HG03442 (cell line): ENCODE results near the gene DBF4.
"Not testable (repeated sequence)": the region's sequence is repeated elsewhere in the genome, so short reads cannot be mapped to it uniquely, and the experiment has no call there.

Source experiments
- ATAC-seq: cut with Tn5 transposase; IDR thresholded peaks from one replicate; pipeline ENCODE4 v1.9.1; 2021; ENCODE audit warnings: mild to moderate bottlenecking, moderate library complexity; ENCODE audit not compliant: unreplicated experiment

DBF4 gene

GRCh38 chr7:87878208-87878735 is 2.0 kb downstream of the DBF4 start:
- ATAC-seq = no peak

GRCh38 chr7:87882151-87882937 is 6.1 kb downstream of the DBF4 start:
- ATAC-seq = no peak

DNA sequence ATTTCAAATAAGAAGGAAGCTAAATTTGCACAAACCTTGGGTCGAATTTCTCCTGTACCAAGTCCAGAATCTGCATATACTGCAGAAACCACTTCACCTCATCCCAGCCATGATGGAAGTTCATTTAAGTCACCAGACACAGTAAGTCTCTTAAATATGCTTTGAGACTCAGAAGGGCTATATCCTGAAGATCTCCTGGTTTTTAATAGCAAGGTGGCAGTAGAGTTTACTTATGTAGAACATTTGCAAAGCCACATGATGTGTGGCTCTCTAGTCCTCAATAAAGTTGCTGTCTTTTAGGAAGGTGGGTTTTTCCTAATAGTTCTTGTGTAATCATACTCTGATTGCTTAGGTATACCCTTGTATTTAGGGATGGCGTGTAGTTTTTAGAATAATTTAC is 8.7 kb downstream of the DBF4 start:
- no peak for ATAC-seq

- no peak for ATAC-seq
These were observed 10.6 kb downstream of the DBF4 start for GRCh38 chr7:87886875-87887274.

GRCh38 chr7:87895363-87895762 is 19.1 kb downstream of the DBF4 start:
- no peak for ATAC-seq

GRCh38 chr7:87899255-87899654 is 23.0 kb downstream of the DBF4 start:
- no peak for ATAC-seq

DNA sequence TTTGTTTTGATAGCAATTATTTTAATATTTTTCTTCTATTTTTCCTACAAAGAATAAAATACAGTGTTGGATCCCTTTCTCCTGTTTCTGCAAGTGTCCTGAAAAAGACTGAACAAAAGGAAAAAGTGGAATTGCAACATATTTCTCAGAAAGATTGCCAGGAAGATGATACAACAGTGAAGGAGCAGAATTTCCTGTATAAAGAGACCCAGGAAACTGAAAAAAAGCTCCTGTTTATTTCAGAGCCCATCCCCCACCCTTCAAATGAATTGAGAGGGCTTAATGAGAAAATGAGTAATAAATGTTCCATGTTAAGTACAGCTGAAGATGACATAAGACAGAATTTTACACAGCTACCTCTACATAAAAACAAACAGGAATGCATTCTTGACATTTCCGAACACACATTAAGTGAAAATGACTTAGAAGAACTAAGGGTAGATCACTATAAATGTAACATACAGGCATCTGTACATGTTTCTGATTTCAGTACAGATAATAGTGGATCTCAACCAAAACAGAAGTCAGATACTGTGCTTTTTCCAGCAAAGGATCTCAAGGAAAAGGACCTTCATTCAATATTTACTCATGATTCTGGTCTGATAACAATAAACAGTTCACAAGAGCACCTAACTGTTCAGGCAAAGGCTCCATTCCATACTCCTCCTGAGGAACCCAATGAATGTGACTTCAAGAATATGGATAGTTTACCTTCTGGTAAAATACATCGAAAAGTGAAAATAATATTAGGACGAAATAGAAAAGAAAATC is 31.0 kb downstream of the DBF4 start:
- not testable (repeated sequence) for ATAC-seq

DNA sequence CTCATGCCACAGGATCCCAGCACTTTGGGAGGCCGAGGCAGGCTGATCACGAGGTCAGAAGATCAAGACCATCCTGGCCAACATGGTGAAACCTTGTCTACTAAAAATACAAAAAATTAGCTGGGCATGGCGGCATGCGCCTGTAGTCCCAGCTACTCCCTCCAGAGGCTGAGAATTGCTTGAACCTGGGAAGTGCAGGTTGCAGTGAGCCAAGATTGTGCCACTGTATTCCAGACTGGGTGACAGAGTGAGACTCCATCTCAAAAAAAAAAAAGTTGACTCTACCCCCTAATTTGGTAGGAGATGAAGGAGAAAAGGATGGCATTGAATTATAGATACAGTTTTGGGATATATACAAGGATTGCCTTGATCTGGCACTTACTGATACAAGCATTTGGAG is 32.5 kb downstream of the DBF4 start:
- ATAC-seq = not testable (repeated sequence)

- no peak for ATAC-seq
These were observed 35.8 kb downstream of the DBF4 start for GRCh38 chr7:87912121-87912520.

GRCh38 chr7:87918740-87919139 is 42.4 kb downstream of the DBF4 start:
- no peak for ATAC-seq

- ATAC-seq = no peak
These were observed 43.6 kb downstream of the DBF4 start for GRCh38 chr7:87919875-87920274.

GRCh38 chr7:87920578-87920977 is 44.3 kb downstream of the DBF4 start:
- no peak for ATAC-seq

GRCh38 chr7:87922759-87923395 is 46.6 kb downstream of the DBF4 start:
- ATAC-seq = not testable (repeated sequence)

GRCh38 chr7:87926581-87927461 is 50.5 kb downstream of the DBF4 start:
- peak; percentile 98 for ATAC-seq

- peak; percentile 11 for ATAC-seq
These were observed 57.3 kb downstream of the DBF4 start for GRCh38 chr7:87933605-87933952.

- peak; percentile 96 for ATAC-seq
These were observed 57.8 kb downstream of the DBF4 start, which contains the start of gene ADAM22 for GRCh38 chr7:87933953-87934698. Gene ADAM22, plus strand, starts transcription at chr7:87934251. Its CDS starts 215 bp downstream, at chr7:87934466.

DNA sequence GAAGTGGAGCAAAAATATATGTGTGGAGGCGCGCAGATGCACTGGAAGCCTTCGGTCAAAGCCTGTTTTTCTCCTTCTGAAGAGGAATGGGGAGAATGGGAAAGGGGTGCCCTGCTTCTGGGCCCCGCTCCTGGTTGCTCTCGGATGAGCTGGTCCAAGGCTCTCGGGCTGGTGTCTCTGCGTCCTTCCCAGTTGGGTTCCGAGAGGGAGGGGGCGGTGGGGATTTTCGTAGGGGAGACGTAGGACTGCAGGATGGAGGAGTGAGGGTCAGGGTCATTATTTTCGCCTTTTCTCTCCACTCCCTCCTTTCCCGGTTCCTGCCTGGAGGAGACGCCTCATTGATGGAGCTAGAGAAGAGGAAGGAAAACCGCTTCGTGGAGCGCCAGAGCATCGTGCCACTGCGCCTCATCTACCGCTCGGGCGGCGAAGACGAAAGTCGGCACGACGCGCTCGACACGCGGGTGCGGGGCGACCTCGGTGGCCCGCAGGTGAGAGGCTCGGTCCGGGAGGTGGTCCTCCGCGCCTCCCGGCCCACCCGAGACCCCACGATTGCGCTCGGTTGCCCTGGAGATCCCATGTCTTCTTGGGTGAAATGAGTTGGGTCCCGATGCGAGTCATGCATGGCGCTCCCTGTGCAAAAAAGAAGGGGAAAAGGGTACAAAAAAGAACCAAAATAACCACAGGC is 58.5 kb downstream of the DBF4 start:
- no peak for ATAC-seq

DNA sequence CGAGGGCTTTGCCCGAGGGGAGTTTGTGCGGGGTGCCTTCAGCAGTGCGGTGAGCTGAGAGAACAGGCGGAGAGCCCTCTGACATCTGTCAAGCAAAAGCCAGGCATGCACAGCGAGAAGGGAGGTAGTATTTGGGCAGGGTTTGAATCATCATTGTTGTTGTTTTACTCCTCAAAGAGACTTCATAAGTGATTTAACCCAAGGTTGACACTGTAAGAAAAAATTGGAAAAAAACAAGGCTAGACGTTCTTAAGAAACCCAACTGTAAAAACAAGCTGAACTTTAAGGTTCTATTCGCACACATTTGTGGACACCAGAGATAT is 59.1 kb downstream of the DBF4 start:
- no peak for ATAC-seq

DNA sequence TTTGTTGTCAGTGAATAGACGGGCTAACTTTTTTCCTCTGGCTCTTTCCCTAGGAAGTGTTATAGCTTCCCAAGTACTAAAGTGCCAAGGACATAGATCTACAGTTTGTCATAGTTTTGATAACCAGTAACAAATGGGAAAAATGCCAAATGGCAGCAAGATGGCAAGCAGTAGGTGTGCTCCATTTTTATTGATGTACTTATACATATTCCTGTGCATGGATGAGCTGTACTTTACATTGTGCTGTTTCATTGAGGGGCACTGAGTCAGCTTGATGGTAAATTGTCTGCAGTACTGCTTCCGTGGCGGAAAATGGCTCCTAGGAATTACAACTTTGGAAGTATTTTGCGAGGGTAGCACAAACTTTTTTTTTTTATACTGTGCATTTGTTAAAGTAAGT is 64.8 kb downstream of the DBF4 start:
- no peak for ATAC-seq
